ENCODE data around the gene RTKN2. TPM values are rescaled to one million over a fixed set of nuclear protein-coding genes. Genes with fewer than 3 reads are reported as not detected.

Gene RTKN2
- total RNA-seq, 2 donors from 2014 or later = 2.1 to 3.6 TPM

DNA sequence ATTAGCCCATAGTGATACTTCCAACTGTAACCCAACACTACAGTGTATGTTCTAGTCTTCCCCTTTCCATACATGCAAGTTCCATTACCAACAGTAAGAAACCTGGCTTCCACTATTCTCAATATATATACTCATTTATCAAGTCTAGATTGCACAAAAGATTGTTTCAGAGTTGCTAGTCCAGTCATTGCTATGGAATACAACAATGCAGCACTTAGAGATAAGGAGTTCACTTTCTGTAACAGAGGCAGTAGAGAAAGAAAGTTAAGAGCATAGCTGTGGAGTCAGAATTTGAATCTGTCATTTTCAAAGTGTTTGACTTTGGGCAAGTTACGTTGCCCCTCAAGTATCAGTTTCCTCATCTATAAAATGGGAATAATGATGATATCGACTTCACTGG, 90.1 kb downstream of the RTKN2 start:
- no peaks in the 10 kb centered on the region for H3K27me3 ChIP-seq (replicated peaks; ENCODE audit: insufficient read depth)
- H3K4me3 ChIP-seq = no peak overlapping the region
- H3K4me1 ChIP-seq (replicated peaks) = no peaks in the 10 kb centered on the region
- no peak for TF ChIP-seq POLR2A (IDR thresholded peaks at IDR 0.05)
- no peak for TF ChIP-seq CTCF (IDR thresholded peaks at IDR 0.05)
- TF ChIP-seq POLR2AphosphoS5 (IDR thresholded peaks at IDR 0.05) = no peak
- intact Hi-C loops (cut with DNase I) = no loop called here
- no peaks in the 10 kb centered on the region for H3K9me3 ChIP-seq
- H3K27ac ChIP-seq = no peak overlapping the region
- WGBS = 100% methylated on average over 2 of the region's 2 CpGs
- H3K36me3 ChIP-seq = no peaks in the 10 kb centered on the region
- no peak for DNase-seq (ENCODE audit: low spot score)

- no peak for DNase-seq (ENCODE audit: low spot score)
- no peaks in the 10 kb centered on the region for H3K9me3 ChIP-seq
- H3K27ac ChIP-seq = no peak overlapping the region
- H3K36me3 ChIP-seq = no peaks in the 10 kb centered on the region
- intact Hi-C loops (cut with DNase I) = no loop called here
- TF ChIP-seq CTCF (IDR thresholded peaks at IDR 0.05) = no peak
- TF ChIP-seq POLR2A (IDR thresholded peaks at IDR 0.05) = no peak
- TF ChIP-seq POLR2AphosphoS5 (IDR thresholded peaks at IDR 0.05) = no peak
- no peaks in the 10 kb centered on the region for H3K4me1 ChIP-seq (replicated peaks)
- no peak overlapping the region for H3K4me3 ChIP-seq
- 86% methylated on average over 3 of the region's 3 CpGs for WGBS
- no peaks in the 10 kb centered on the region for H3K27me3 ChIP-seq (replicated peaks; ENCODE audit: insufficient read depth)
These were observed 91.5 kb downstream of the RTKN2 start for GRCh38 chr10:62177111-62177510.

DNA sequence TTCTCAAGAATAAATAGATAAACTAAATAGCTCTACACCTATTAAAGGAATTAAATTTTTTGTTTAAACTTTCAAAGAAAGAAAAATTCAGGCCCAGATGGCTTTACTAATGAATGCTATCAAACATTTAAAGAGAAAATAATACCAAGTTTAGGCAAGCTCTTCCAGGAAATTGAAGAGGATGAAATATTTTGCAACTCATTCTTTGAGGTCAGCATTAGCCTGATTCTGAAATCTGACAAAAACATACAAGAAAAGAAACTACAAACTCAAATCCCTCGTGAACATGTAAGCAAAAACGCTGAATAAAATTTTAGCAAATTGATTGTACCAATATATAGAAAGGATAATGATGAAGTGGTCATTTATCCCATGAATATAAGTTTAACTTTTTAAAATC, 93.4 kb downstream of the RTKN2 start:
- intact Hi-C loops (cut with DNase I) = no loop called here

GRCh38 chr10:62172465-62172864, 96.2 kb downstream of the RTKN2 start:
- no peaks in the 10 kb centered on the region for H3K36me3 ChIP-seq
- no peak overlapping the region for H3K27ac ChIP-seq
- no peak for TF ChIP-seq POLR2AphosphoS5 (IDR thresholded peaks at IDR 0.05)
- TF ChIP-seq POLR2A (IDR thresholded peaks at IDR 0.05) = no peak
- TF ChIP-seq CTCF (IDR thresholded peaks at IDR 0.05) = no peak
- DNase-seq (ENCODE audit: low spot score) = no peak
- no peak overlapping the region for H3K4me3 ChIP-seq
- intact Hi-C loops (cut with DNase I) = no loop called here
- H3K4me1 ChIP-seq (replicated peaks) = no peaks in the 10 kb centered on the region
- H3K9me3 ChIP-seq = no peaks in the 10 kb centered on the region
- H3K27me3 ChIP-seq (replicated peaks; ENCODE audit: insufficient read depth) = no peaks in the 10 kb centered on the region

More for the DNA sequence above, 93.4 kb downstream of the RTKN2 start:
- TF ChIP-seq POLR2AphosphoS5 (IDR thresholded peaks at IDR 0.05) (no peak), POLR2A (IDR thresholded peaks at IDR 0.05) (no peak), CTCF (IDR thresholded peaks at IDR 0.05) (no peak)
- DNase-seq (ENCODE audit: low spot score) = no peak
- no peaks in the 10 kb centered on the region for H3K9me3 ChIP-seq
- H3K27ac ChIP-seq = no peak overlapping the region
- 86% methylated on average over 2 of the region's 2 CpGs for WGBS
- no peaks in the 10 kb centered on the region for H3K4me1 ChIP-seq (replicated peaks)
- H3K27me3 ChIP-seq (replicated peaks; ENCODE audit: insufficient read depth) = no peaks in the 10 kb centered on the region
- H3K4me3 ChIP-seq = no peak overlapping the region
- no peaks in the 10 kb centered on the region for H3K36me3 ChIP-seq

DNA sequence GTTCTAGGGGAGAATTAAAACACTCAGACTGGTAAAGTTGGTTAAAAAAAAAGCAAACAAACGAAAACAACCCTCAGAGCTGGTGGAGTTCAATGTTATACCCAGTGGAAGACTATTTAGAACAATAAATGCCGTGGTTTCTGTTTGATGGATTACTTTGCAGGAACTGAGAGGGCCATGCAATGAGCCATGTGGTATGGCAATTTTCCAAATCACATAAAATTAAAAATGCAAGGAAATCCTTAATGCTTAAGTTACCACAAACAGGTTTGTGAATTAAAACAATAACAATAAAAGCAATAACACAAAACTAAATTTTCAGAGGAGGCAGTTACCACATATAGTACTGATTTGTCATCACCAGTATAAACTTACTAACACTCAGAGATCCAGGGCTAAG, 96.9 kb downstream of the RTKN2 start:
- TF ChIP-seq POLR2AphosphoS5 (IDR thresholded peaks at IDR 0.05) (no peak), CTCF (IDR thresholded peaks at IDR 0.05) (no peak), POLR2A (IDR thresholded peaks at IDR 0.05) (no peak)
- Histone ChIP-seq H3K36me3 (no peaks in the 10 kb centered on the region), H3K27me3 (replicated peaks; ENCODE audit: insufficient read depth) (no peaks in the 10 kb centered on the region), H3K27ac (no peak overlapping the region), H3K4me3 (no peak overlapping the region), H3K9me3 (no peaks in the 10 kb centered on the region), H3K4me1 (replicated peaks) (no peaks in the 10 kb centered on the region)
- intact Hi-C loops (cut with DNase I) = no loop called here
- 43% methylated on average over 2 of the region's 2 CpGs for WGBS
- no peak for DNase-seq (ENCODE audit: low spot score)
